Muscle of back (tissue), 11 donors: ENCODE results near the gene FBXW11. TPM values are rescaled to one million over a fixed set of nuclear protein-coding genes. Genes with fewer than 3 reads are reported as not detected.

Experiments
- DNase-seq, 3 donors: peaks; one replicate each; pipeline versions ENCODE4 v3.0.0 to v3.0.0-alpha.2; 2013
- polyA plus RNA-seq, 10 donors: library from polyadenylated mRNA; unstranded; fragments of 120-200 nt; gene quantifications; one replicate each; pipeline ENCODE4 v1.2.1, GENCODE V29; 2013; ENCODE audit not compliant: insufficient read length in 10 of 10

Gene FBXW11
- polyA plus RNA-seq, 10 donors: 32.4 to 41.9 (median 37.2) TPM

GRCh38 chr5:171871711-171872110, 134.7 kb downstream of the FBXW11 start:
- DNase-seq: no peak

DNA sequence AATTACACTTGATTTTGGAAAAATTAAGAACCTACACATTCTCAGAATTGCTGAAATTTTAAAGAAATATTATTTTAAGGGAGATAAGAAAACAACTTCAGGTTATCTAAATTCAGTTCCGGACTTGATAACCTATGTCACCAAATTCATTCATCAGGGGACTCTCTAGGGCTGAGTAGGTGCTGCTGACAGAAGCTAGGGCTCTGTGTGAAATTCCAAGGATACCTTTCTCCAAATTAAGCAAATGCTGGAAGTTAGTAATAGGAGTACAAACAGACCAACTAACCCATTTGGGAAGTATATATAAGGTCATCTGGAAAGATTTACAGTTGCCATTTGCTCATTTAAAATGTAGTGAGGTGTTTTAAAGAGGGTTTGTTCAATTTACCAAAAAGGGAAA, 136.5 kb downstream of the FBXW11 start:
- no peak for DNase-seq

GRCh38 chr5:171868236-171868635, 138.2 kb downstream of the FBXW11 start:
- no peak for DNase-seq

DNA sequence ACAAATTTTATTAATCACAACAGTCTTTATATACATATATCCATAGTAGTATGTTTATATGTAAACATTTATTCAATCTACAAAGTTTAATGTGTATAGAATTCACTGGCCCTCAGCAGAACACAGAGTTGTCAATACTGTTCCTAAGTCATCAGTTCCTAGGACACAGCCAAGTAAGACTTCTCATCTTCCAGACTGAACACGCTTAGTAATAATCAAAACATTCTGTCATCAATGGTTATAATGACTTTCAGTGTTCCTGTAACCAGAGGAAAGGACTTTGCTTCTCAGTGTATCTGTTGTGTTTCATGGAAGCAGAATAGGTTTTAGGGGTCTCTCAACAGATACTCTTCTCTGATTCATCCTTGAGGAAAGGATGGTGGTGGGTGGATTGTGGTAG, 138.7 kb downstream of the FBXW11 start:
- DNase-seq: no peak

DNA sequence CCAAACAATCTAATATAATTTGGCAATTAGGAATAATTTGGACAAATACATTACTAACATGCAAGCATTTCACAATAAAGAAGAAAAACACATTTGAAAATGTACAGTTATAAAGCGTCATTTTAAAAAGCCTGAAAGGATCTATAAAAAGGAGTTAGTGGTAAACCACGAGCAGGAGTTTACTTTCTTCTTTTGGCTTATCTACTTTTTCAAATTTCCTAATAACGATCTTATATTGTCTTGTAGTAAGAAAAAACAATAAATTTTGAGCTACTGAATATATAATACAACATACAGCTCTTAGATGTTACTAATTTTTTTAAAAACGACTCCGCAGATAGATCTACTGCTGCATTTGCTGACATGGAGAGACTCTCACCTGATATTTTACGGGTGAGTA, 141.0 kb downstream of the FBXW11 start:
- DNase-seq: no peak

DNA sequence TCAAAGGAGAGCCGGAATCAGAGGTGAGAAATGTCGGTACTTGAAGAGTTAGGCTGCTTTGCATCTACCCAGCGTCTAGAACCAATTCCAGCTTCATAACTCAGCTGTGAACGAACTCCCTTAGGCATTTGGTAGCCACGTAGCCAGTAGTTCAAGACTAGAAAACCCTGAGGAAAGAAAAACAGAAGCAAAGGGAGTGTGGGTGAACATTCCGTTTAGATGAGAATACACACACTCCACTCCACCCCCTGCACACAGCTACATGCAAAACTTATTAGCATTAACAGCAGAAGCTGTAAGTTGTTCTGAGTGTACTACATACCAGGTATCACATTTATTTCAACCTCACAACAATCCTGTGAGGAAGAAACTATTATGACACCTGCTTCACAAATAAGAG, 142.5 kb downstream of the FBXW11 start:
- DNase-seq: peak in 1 of 3 donors; percentile 78

DNA sequence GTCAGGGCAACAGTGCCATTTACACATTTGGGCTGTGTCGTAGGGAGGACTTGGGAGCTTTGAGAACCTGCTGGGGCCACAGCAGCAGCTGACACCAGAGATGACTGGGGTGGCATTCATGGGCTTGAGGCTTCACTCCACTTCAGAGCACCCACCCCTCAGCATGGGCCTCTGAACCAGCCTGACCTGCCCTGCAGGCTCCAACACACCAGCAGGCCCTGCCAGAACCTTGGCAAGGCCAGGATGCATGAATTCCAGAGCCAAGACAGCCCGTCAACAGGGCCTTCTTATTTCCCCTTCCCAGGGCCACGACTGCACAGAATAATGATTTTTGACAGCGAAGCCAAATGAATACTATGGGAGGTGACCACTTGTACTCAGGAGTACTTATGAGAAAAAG, 143.8 kb downstream of the FBXW11 start:
- DNase-seq: no peak

DNA sequence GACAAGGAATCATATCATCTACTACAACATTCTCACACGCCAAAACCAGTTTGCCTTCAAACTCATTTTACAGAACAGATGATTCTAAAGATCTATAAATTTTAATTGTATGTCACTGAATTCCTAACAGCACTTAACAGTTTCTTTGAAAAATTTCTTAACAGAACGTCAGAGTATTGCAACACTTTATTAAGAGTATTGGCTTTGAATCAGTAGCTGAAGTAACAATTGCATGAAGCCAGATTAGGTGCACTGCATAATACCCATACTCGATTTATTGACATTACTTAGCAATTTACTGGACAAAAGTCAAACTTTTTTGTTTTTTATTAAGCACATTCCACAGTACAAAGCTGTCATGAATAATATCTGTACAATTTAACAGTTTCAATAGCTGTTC, 145.1 kb downstream of the FBXW11 start:
- no peak for DNase-seq

DNA sequence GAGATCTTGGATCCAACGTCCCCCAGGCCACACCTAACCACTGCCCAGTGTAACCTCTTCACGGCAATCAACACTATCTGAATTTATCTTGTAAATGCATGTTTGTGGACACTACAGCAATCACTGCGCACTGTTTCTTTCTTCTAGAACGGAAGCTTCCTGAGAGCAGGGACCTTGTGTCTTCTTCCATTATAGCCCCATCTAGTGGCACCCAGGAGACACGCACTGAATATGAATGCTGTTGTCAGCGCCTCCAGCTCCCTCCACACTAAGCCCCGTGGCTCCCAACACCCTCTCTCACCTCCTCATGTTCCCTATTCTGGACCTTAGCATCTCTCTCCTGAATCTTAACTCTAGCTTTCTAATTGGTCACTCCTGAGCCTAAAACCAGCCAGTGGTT, 148.1 kb downstream of the FBXW11 start:
- DNase-seq: no peak

DNA sequence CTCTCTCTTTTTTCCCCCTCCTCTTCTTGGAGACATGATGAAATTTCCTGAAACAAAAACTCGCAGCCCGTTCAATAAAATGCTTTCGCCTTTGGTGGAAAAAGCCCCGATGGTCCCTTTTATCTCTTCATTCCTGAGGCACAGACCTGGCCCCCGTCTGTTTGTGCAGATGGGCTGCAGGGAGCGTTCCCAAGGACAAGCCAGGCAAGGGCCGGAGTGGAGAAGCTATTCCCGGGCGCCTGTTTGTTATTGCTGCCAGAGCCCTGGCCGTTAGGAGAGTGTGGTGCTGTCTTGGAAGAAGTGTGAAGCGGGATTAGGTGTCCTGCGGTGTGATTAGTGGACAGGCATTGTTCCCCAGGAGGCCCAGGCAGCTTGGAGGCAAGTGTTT, 149.0 kb downstream of the FBXW11 start:
- peak in 2 of 3 donors; percentile 43 to 73 for DNase-seq

GRCh38 chr5:171855798-171856763, 150.4 kb downstream of the FBXW11 start:
- no peak for DNase-seq

- no peak for DNase-seq
Measured at GRCh38 chr5:171855265-171855664, 151.2 kb downstream of the FBXW11 start.

- no peak for DNase-seq
Measured at GRCh38 chr5:171852255-171852681, 154.2 kb downstream of the FBXW11 start.

DNA sequence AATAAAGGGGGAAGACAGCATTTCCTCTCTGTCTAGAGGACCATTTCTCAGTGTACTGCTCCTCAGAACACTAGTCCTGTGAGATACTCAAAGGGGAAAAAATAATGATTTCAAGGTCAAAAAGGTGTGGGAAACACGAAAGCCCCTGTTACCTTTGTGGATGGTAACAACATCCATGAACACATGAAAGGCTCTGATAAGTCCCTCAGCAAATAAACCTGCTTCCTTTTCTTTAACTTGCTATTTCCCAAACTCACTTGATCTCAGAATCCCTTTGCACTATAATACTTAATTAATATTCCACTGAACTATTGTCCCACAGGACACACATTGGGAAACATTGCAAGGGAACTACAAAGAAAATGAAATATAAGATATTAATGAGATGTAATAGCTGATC, 155.2 kb downstream of the FBXW11 start:
- peak in 1 of 3 donors; percentile 20 for DNase-seq

GRCh38 chr5:171850324-171850947, 156.0 kb downstream of the FBXW11 start:
- DNase-seq: peak in 2 of 3 donors; percentile 51 to 83

GRCh38 chr5:171849585-171850323, 156.7 kb downstream of the FBXW11 start:
- DNase-seq: no peak

GRCh38 chr5:171848911-171849520, 157.4 kb downstream of the FBXW11 start:
- DNase-seq: no peak

DNA sequence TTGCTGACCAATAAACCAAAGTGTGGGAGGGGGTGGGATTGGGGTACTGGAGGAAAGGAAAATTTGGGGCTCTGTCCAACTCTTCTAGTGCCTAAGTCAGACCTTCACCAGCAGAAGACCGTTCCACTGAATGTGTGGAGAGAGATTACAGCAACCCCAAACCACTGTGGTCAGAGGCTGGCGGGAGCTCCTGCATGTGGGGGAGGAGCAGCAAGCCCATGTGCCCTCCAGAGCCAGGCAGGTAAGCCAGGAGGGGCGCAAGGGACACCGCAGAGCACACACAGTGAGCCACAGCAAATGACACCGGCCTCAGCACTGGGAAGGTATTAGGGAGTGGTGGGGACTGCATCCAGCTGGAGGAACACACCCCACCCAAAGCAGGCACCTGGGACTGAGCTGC, 158.0 kb downstream of the FBXW11 start:
- peak in 1 of 3 donors; percentile 18 for DNase-seq

- no peak for DNase-seq
Measured at GRCh38 chr5:171848006-171848405, 158.4 kb downstream of the FBXW11 start.

DNA sequence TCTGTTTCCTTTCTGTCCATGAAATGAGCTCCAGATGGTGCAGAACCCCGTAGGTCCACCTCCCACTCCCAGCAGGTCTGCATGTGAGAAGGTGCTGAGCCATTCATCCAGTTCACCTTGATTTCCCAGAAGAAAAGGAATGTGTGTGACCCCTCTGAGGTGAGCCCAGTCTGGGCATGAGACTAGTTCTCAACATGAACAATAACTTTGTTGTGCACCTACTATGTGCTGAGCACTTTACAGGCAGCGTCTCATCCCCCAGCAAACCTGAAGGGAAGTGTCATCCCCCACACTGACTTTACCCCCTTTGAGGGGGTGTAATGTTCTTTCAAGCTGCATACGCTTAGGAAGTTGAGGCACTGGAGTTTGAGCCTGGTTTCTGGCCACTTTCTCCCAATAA, 159.4 kb downstream of the FBXW11 start:
- DNase-seq: no peak

GRCh38 chr5:171846323-171846722, 160.1 kb downstream of the FBXW11 start:
- no peak for DNase-seq

- DNase-seq: peak; percentile 44 to 88 (median 81)
Measured at GRCh38 chr5:171845857-171846256, 160.6 kb downstream of the FBXW11 start.
